CD8-positive, alpha-beta memory T cell (primary cell): ENCODE results near the gene IKZF1. TPM values are rescaled to one million over a fixed set of nuclear protein-coding genes. Genes with fewer than 3 reads are reported as not detected.

ENCODE experiments used
- CTCF ChIA-PET: fragments of 350-600 bp; sonication (Branson Sonifier 250); formaldehyde crosslinking; loops from one replicate; lab custom pipeline; 2021; ENCODE audit warnings: antibody characterized with exemption; lab: Charles Lee
- POLR2A ChIA-PET: fragments of 350-600 bp; sonication (Branson Sonifier 250); formaldehyde crosslinking; loops from one replicate; lab custom pipeline; 2021; ENCODE audit warnings: antibody characterized with exemption; lab: Charles Lee
- DNase-seq, 5 donors: peaks; one replicate each; pipeline versions ENCODE4 v3.0.0 to v3.0.0-alpha.2; 2020 to 2022; ENCODE audit warnings: mixed read lengths in 1 of 5
- H3K27ac ChIP-seq: one replicate; pipeline ENCODE4 v1.7.0; 2013; ENCODE audit warnings: low read depth, mild to moderate bottlenecking, low read length, moderate library complexity
- H3K27me3 ChIP-seq: 2 replicates; pipeline ENCODE4 v1.7.0; 2013; ENCODE audit warnings: low read length, mild to moderate bottlenecking; ENCODE audit not compliant: insufficient read depth, poor library complexity, severe bottlenecking
- H3K36me3 ChIP-seq: 2 replicates; pipeline ENCODE4 v1.7.0; 2013; ENCODE audit warnings: mild to moderate bottlenecking, low read length, moderate library complexity; ENCODE audit not compliant: insufficient read depth
- H3K4me1 ChIP-seq: 2 replicates; pipeline ENCODE4 v1.7.0; 2013; ENCODE audit warnings: mild to moderate bottlenecking, low read length, moderate library complexity; ENCODE audit not compliant: insufficient read depth
- H3K4me3 ChIP-seq: 2 replicates; pipeline ENCODE4 v1.7.0; 2013; ENCODE audit warnings: mild to moderate bottlenecking, low read length
- H3K9me3 ChIP-seq: 2 replicates; pipeline ENCODE4 v1.7.0; 2013; ENCODE audit warnings: mild to moderate bottlenecking, low read length
- H3K27ac Mint-ChIP-seq, 8 donors: one replicate each; pipeline ENCODE4 v1.8.0; 2020 to 2021; ENCODE audit warnings: mixed read lengths in 8 of 8, mild to moderate bottlenecking in 6 of 8, inconsistent platforms in 3 of 8, moderate library complexity in 3 of 8
- H3K27me3 Mint-ChIP-seq, 2 donors: one replicate each; pipeline ENCODE4 v1.8.0; 2020 to 2021; ENCODE audit warnings: mixed read lengths in 2 of 2, mild to moderate bottlenecking in 1 of 2, moderate library complexity in 1 of 2
- H3K36me3 Mint-ChIP-seq, 3 donors: one replicate each; pipeline ENCODE4 v1.8.0; 2020 to 2021; ENCODE audit warnings: mixed read lengths in 3 of 3, inconsistent platforms in 1 of 3, mild to moderate bottlenecking in 1 of 3
- H3K4me1 Mint-ChIP-seq, 3 donors: one replicate each; pipeline ENCODE4 v1.8.0; 2020 to 2021; ENCODE audit warnings: mixed read lengths in 3 of 3, inconsistent platforms in 1 of 3, mild to moderate bottlenecking in 1 of 3
- H3K4me3 Mint-ChIP-seq, 7 donors: one replicate each; pipeline ENCODE4 v1.8.0; 2020 to 2021; ENCODE audit warnings: mixed read lengths in 7 of 7, mild to moderate bottlenecking in 6 of 7, moderate library complexity in 4 of 7, inconsistent platforms in 2 of 7
- H3K9me3 Mint-ChIP-seq, 5 donors: one replicate each; pipeline ENCODE4 v1.8.0; 2020 to 2022; ENCODE audit warnings: mixed read lengths in 5 of 5, mild to moderate bottlenecking in 3 of 5, moderate library complexity in 2 of 5, inconsistent platforms in 1 of 5
- polyA plus RNA-seq: library from polyadenylated mRNA; unstranded; fragments of 300-500 nt; fragmentation: Illumina TruSeq; gene quantifications from one replicate; pipeline ENCODE4 v1.2.3, GENCODE V29; 2021
- total RNA-seq, 2 experiments: library from RNA; stranded (reverse); gene quantifications; one replicate each; pipeline ENCODE4 v1.2.3, GENCODE V29; 2021

The IKZF1 gene
- total RNA-seq (100 to 1,000 TPM; 225 to 226 TPM), polyA plus RNA-seq (238 TPM)

DNA sequence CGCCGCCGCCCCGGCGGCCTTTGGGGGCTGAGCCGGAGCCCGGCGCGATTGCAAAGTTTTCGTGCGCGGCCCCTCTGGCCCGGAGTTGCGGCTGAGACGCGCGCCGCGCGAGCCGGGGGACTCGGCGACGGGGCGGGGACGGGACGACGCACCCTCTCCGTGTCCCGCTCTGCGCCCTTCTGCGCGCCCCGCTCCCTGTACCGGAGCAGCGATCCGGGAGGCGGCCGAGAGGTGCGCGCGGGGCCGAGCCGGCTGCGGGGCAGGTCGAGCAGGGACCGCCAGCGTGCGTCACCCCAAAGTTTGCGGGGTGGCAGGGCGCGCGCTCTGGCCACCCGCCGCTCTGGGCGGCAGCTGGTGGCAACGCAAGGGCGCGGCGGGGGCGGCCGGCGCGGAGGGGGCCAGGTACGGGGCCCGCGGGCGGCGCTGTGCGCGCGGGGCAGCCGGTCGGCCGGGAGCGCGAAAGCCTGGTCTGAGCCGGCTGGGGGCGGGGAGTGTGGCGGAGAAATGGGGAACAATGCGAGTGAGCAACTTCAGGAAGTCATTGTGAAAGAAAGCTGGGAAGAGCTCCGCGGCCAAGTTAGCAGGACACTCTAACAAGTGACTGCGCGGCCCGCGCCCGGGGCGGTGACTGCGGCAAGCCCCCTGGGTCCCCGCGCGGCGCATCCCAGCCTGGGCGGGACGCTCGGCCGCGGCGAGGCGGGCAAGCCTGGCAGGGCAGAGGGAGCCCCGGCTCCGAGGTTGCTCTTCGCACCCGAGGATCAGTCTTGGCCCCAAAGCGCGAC lies at the start of gene IKZF1:
TSS of gene IKZF1 (plus strand) at position 588 of the 782 bp plus-strand sequence. CDS start 14,346 bp downstream, outside the sequence.
- H3K36me3 ChIP-seq = no peaks in the 10 kb centered on the region
- peaks cover 50% of the 10 kb centered on the region for H3K4me1 ChIP-seq
- no peaks in the 10 kb centered on the region for H3K27me3 ChIP-seq
- H3K27me3 Mint-ChIP-seq = peaks cover 0 to 2% of the 10 kb centered on the region in 2 donors
- H3K4me3 ChIP-seq = peak within 1 kb of the TSS; percentile 92
- H3K36me3 Mint-ChIP-seq = peaks cover 15 to 48% (median 15%) of the 10 kb centered on the region in 3 donors
- H3K27ac ChIP-seq = peak within 1 kb of the TSS; percentile 86
- peak within 1 kb of the TSS; percentile 95 to 100 (median 99) for H3K4me3 Mint-ChIP-seq
- DNase-seq = peak; percentile 45 to 71 (median 53)
- peak within 1 kb of the TSS; percentile 92 to 99 (median 98) for H3K27ac Mint-ChIP-seq
- ChIA-PET POLR2A (interaction anchor here (0.6 to 4.8 kb wide), 18 partner anchors 10 to 98 kb away, joined by 3 to 49 read pairs (median 6); no protein-coding TSS in a partner anchor), CTCF (interaction anchor here (0.7 to 26.5 kb wide), 16 partner anchors 8 to 116 kb away, joined by 3 to 815 read pairs (median 4); no protein-coding TSS in a partner anchor)
- H3K9me3 Mint-ChIP-seq = no peaks in the 10 kb centered on the region
- H3K9me3 ChIP-seq = no peaks in the 10 kb centered on the region
- peaks cover 44 to 60% (median 59%) of the 10 kb centered on the region in 3 donors for H3K4me1 Mint-ChIP-seq

DNA sequence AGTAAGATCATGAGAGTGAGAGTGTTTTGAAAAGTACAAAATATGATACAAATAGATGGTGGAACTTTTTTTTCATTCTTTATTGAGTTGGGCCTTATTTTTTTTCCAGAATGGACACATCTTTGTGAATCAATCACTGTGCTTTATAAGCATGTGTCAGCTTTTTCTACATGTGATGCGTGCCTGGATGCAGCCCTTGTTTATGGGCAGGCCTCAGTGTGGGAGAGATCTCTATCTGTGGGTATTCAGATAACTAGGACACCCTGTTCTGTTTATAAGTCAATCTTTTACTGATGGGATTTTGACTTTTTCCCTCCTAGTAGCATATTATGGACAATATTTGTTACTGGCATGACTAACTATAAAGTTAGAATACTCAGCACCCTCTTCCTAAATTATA lies 42.9 kb upstream of the IKZF1 start:
- DNase-seq = no peak
- Histone ChIP-seq H3K27me3 (no peaks in the 10 kb centered on the region), H3K36me3 (no peaks in the 10 kb centered on the region), H3K9me3 (no peaks in the 10 kb centered on the region), H3K4me1 (peaks cover 73% of the 10 kb centered on the region), H3K4me3 (no peak overlapping the region), H3K27ac (no peak overlapping the region)
- Mint-ChIP-seq H3K27ac (peak overlapping the region; percentile 88 to 97 (median 93)), H3K4me3 (peak overlapping the region in 6 of 7 donors; percentile 57 to 74 (median 68)), H3K27me3 (no peaks in the 10 kb centered on the region), H3K9me3 (no peaks in the 10 kb centered on the region), H3K4me1 (peaks cover 79 to 91% (median 84%) of the 10 kb centered on the region in 3 donors), H3K36me3 (peaks cover 0 to 4% (median 0%) of the 10 kb centered on the region in 3 donors)
- ChIA-PET CTCF (interaction anchor here (0.6 to 1.7 kb wide), 4 partner anchors 43 to 81 kb away, joined by 3 to 6 read pairs (median 3); partner anchors contain the start of gene IKZF1), POLR2A (no interaction called here)

DNA sequence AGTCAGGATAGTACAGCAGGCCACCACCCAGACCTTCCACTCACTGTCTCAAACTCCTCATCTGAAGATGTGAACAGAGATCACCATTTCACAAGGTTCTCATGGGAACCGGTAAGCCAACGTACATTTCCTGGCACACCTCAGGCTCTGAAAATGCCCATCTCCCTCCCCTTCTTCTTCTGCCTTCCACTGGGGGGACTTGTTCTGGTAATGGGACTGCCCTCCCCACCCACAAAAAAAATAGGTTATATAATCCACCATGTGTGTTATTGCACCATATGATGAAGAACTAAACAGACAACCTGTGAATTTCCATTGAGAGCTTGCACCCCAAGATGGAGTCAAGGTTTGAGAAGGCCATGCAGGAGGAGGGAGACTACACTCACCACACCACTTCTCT lies 42.1 kb upstream of the IKZF1 start:
- H3K4me3 Mint-ChIP-seq = peak overlapping the region in 6 of 7 donors; percentile 57 to 74 (median 68)
- ChIA-PET CTCF (no interaction called here), POLR2A (no interaction called here)
- no peak for DNase-seq
- H3K4me1 Mint-ChIP-seq = peaks cover 88 to 93% (median 88%) of the 10 kb centered on the region in 3 donors
- Histone ChIP-seq H3K27ac (no peak overlapping the region), H3K36me3 (no peaks in the 10 kb centered on the region), H3K4me1 (peaks cover 82% of the 10 kb centered on the region), H3K4me3 (peak overlapping the region; percentile 15), H3K27me3 (no peaks in the 10 kb centered on the region), H3K9me3 (no peaks in the 10 kb centered on the region)
- H3K27ac Mint-ChIP-seq = peak overlapping the region; percentile 88 to 97 (median 93)
- H3K36me3 Mint-ChIP-seq = peaks cover 0 to 4% (median 0%) of the 10 kb centered on the region in 3 donors
- no peaks in the 10 kb centered on the region for H3K27me3 Mint-ChIP-seq
- H3K9me3 Mint-ChIP-seq = no peaks in the 10 kb centered on the region

DNA sequence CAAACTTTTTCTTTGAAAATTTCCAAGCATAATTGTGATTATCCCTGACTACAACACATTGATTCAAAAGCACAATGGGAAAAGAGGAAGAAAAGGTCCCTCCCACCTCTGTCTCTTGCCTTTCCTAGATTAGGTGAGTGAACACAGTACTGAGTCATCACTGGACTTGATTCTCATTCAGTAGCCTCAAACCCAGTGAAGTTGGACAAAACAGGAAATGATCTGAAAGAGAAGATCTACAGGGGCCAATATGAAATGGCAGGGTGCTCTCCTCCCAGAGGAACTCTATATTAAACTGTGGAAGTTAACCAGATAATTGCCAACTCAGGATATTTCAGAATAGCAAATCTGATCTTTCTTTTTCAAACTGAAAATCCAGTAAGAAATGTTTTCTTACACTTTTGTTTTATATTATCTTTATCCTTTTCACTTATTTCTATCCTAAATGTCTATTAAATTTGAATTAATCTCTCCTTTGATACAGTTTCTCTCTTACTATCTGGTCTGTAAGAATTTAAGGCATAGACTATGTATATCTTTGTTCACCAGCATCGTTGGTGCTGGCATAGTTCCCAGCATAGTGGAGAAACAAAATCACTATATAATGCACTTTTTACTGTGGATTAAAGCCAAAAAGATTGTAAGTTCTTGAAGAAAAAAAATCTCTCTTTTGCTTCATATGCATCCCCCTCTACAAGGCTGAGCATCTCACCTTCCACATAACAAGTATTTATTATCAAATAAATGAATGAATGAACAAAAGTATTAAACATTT lies 41.4 kb upstream of the IKZF1 start:
- Mint-ChIP-seq H3K27me3 (no peaks in the 10 kb centered on the region), H3K9me3 (no peaks in the 10 kb centered on the region), H3K36me3 (peaks cover 0 to 4% (median 0%) of the 10 kb centered on the region in 3 donors), H3K4me1 (peaks cover 90 to 96% (median 92%) of the 10 kb centered on the region in 3 donors), H3K4me3 (peak overlapping the region in 6 of 7 donors; percentile 65 to 75 (median 71)), H3K27ac (peak overlapping the region; percentile 88 to 97 (median 93))
- CTCF ChIA-PET = interaction anchor here (1.3 to 1.8 kb wide), 2 partner anchors 47 to 56 kb away, joined by 5 read pairs; no protein-coding TSS in a partner anchor
- Histone ChIP-seq H3K9me3 (no peaks in the 10 kb centered on the region), H3K36me3 (no peaks in the 10 kb centered on the region), H3K4me1 (peaks cover 89% of the 10 kb centered on the region), H3K27ac (peak overlapping the region; percentile 10), H3K4me3 (peak overlapping the region; percentile 15), H3K27me3 (no peaks in the 10 kb centered on the region)
- no peak for DNase-seq
- POLR2A ChIA-PET = no interaction called here

DNA sequence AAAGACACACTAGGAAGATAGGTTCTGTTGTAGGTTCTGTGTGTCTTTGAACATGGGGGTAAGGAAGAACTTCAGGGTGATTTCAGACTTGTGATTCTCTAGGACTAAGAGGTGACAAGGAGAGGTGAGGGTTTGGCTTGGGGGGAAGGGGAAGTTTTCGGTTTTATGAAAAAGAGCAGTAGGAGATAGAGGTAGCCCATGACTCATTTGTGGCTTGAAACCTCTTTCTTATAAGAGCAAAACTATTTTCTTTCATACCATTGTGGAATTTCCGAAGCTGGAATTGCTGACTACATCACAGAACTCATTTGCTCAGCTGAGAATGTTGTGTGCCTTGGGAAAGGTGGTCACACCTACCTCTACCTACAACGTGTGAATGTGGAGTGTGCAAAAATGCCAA lies 39.6 kb upstream of the IKZF1 start:
- Mint-ChIP-seq H3K36me3 (no peaks in the 10 kb centered on the region), H3K4me1 (peaks cover 99 to 100% (median 100%) of the 10 kb centered on the region in 3 donors), H3K9me3 (no peaks in the 10 kb centered on the region), H3K27ac (peak overlapping the region; percentile 88 to 97 (median 92)), H3K27me3 (no peaks in the 10 kb centered on the region), H3K4me3 (peak overlapping the region; percentile 41 to 87 (median 80))
- CTCF ChIA-PET = interaction anchor here (1.1 to 6.2 kb wide), 10 partner anchors 9 to 103 kb away, joined by 3 to 50 read pairs (median 4); partner anchors contain the start of gene IKZF1
- no peak overlapping the region for H3K27ac ChIP-seq
- H3K4me1 ChIP-seq = peaks cover 100% of the 10 kb centered on the region
- peak in 3 of 5 donors; percentile 9 to 56 (median 26) for DNase-seq
- no peaks in the 10 kb centered on the region for H3K9me3 ChIP-seq
- no peaks in the 10 kb centered on the region for H3K27me3 ChIP-seq
- peak overlapping the region; percentile 3 for H3K4me3 ChIP-seq
- POLR2A ChIA-PET = interaction anchor here (0.6 to 2.4 kb wide), 6 partner anchors 10 to 102 kb away, joined by 3 to 6 read pairs (median 3); no protein-coding TSS in a partner anchor
- H3K36me3 ChIP-seq = no peaks in the 10 kb centered on the region

DNA sequence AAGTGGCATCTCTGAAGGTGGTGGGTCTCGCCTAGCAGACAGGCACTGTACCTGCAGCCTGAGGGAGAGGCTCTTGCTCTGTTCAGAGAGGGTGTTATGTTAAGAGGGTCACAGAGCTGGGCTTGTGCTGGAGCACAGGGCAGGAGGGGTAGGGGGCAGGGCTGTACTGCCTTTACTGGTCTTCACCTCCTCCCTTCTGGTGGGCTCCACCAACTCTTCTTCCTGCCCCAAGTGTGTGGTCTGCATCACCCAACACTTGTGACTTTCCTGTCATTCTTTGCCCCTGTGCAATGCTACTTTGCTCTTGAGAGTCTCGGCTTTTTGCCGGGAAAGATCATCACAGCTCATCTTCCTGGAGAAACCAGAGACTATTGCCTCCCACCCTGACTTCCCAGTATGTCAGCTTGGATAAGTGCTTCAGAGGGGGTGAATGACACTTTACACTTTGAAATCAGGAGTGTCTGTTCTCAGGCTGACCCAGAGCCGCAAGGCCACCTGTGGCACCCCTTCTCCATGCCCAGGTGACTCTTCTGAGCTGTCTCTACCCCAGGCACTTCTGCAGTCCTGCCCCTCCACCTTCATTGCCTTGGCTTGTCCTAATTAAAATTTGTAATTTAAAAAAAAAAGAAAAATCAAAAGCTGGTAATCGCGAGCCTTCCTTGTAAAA lies 38.4 kb upstream of the IKZF1 start:
- Mint-ChIP-seq H3K9me3 (no peaks in the 10 kb centered on the region), H3K4me1 (peaks cover 96 to 100% (median 98%) of the 10 kb centered on the region in 3 donors), H3K27ac (peak overlapping the region; percentile 88 to 98 (median 93)), H3K36me3 (peaks cover 0 to 2% (median 0%) of the 10 kb centered on the region in 3 donors), H3K4me3 (peak overlapping the region; percentile 41 to 87 (median 80)), H3K27me3 (no peaks in the 10 kb centered on the region)
- POLR2A ChIA-PET = interaction anchor here (0.6 to 2.9 kb wide), 12 partner anchors 12 to 94 kb away, joined by 3 to 23 read pairs (median 4); partner anchors contain the start of gene IKZF1
- H3K4me3 ChIP-seq = peak overlapping the region; percentile 54
- no peak overlapping the region for H3K27ac ChIP-seq
- H3K9me3 ChIP-seq = no peaks in the 10 kb centered on the region
- peaks cover 98% of the 10 kb centered on the region for H3K4me1 ChIP-seq
- CTCF ChIA-PET = interaction anchor here (1.1 to 6.2 kb wide), 20 partner anchors 9 to 152 kb away, joined by 3 to 50 read pairs (median 4); partner anchors contain the start of gene IKZF1
- peak in 3 of 5 donors; percentile 26 to 55 (median 36) for DNase-seq
- no peaks in the 10 kb centered on the region for H3K36me3 ChIP-seq
- H3K27me3 ChIP-seq = no peaks in the 10 kb centered on the region
